Measurements from ENCODE around the gene HPS5. TPM values are rescaled to one million over a fixed set of nuclear protein-coding genes. Genes with fewer than 3 reads are reported as not detected.
"Not testable (repeated sequence)": the region's sequence is repeated elsewhere in the genome, so short reads cannot be mapped to it uniquely, and the experiment has no call there.

HPS5 gene
- total and polyA plus RNA-seq, 9 donors = 10.0 to 19.2 (median 11.6) TPM

DNA sequence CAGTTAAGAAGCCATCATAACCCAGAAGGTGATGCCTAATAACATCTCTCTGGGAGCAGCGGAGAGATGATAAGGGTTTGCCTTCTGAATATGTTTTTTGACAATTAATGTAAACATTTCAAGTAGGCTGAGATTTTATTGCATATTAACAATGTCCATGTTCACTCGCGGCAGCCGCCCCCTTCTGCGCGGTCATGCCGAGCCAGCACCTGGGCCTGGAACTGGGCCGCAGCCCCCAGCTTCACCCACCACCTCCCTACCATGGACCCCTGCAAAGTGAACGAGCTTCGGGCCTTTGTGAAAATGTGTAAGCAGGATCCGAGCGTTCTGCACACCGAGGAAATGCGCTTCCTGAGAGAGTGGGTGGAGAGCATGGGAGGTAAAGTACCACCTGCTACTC, 60.2 kb downstream of the HPS5 start:
- no peaks in the 10 kb centered on the region for H3K4me1 ChIP-seq (ENCODE audit: control insufficient read depth, insufficient read depth, low read length)

DNA sequence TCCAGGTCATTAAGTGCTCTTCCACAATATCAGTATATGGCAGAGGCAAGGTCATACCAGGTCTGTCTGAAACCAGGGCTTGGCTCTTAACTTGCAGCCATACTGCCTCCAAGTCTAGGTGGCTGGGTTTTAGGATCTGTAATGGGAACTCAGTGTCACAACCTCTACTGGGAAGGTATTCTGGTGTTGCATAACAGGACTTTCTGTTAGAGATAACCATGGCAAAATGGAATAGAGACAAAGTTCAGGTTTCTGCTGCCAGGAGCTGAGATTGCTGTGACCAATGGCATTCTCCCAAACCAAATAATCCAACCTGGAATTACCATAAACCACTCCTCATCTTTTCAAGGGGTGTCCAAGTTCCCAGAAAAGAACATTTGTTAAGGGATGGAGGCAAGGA, 62.7 kb downstream of the HPS5 start:
- no peak for DNase-seq

More for the DNA sequence above, 60.2 kb downstream of the HPS5 start:
- Histone ChIP-seq H3K36me3 (ENCODE audit: control insufficient read depth, insufficient read depth, low read length) (no peaks in the 10 kb centered on the region), H3K4me3 (ENCODE audit: low read length) (no peak overlapping the region), H3K9me3 (replicated peaks; ENCODE audit: control insufficient read depth, low read depth, low read length) (no peaks in the 10 kb centered on the region), H3K27me3 (ENCODE audit: control insufficient read depth, insufficient read depth, low read length) (no peaks in the 10 kb centered on the region), H3K27ac (ENCODE audit: low read length) (no peak overlapping the region)
- WGBS (ENCODE audit: insufficient coverage) = 80% methylated on average over 4 of the region's 14 CpGs
- DNase-seq = no peak

DNA sequence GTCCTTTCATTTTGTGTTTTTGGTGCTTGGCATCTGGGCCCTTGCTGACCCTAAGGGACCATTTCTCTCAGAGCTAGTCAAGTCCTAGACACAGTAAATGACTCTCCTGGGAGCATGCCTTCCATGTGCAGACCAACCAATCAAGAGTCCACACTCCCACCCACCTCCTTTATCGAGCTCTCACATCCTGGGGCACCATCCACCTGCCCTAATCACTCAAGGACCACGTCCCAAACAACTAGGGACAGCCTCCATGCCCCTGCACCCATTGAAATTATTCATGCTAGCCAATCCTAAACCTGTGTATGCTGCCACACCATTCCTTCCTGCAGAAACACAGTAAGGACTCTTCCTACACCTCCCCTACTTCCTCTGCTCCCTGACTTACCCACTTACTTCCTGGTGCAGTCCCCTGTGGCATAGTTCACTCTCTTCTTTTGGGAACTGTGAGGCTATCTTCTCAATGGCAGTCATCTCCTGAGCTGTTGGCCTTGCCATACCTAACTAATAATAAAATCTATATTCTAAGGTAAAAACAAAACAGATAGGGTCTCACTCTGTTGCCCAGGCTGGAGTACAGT, 67.1 kb downstream of the HPS5 start:
- Histone ChIP-seq H3K4me1 (ENCODE audit: control insufficient read depth, insufficient read depth, low read length) (no peaks in the 10 kb centered on the region), H3K27me3 (ENCODE audit: control insufficient read depth, insufficient read depth, low read length) (no peaks in the 10 kb centered on the region), H3K4me3 (ENCODE audit: low read length) (no peak overlapping the region), H3K27ac (ENCODE audit: low read length) (no peak overlapping the region), H3K36me3 (ENCODE audit: control insufficient read depth, insufficient read depth, low read length) (no peaks in the 10 kb centered on the region), H3K9me3 (replicated peaks; ENCODE audit: control insufficient read depth, low read depth, low read length) (no peaks in the 10 kb centered on the region)
- WGBS (ENCODE audit: insufficient coverage) = 47% methylated on average over 2 of the region's 2 CpGs
- DNase-seq = no peak

More for the DNA sequence above, 62.7 kb downstream of the HPS5 start:
- Histone ChIP-seq H3K27me3 (ENCODE audit: control insufficient read depth, insufficient read depth, low read length) (no peaks in the 10 kb centered on the region), H3K36me3 (ENCODE audit: control insufficient read depth, insufficient read depth, low read length) (no peaks in the 10 kb centered on the region), H3K27ac (ENCODE audit: low read length) (no peak overlapping the region), H3K4me1 (ENCODE audit: control insufficient read depth, insufficient read depth, low read length) (no peaks in the 10 kb centered on the region), H3K4me3 (ENCODE audit: low read length) (no peak overlapping the region), H3K9me3 (replicated peaks; ENCODE audit: control insufficient read depth, low read depth, low read length) (no peaks in the 10 kb centered on the region)

DNA sequence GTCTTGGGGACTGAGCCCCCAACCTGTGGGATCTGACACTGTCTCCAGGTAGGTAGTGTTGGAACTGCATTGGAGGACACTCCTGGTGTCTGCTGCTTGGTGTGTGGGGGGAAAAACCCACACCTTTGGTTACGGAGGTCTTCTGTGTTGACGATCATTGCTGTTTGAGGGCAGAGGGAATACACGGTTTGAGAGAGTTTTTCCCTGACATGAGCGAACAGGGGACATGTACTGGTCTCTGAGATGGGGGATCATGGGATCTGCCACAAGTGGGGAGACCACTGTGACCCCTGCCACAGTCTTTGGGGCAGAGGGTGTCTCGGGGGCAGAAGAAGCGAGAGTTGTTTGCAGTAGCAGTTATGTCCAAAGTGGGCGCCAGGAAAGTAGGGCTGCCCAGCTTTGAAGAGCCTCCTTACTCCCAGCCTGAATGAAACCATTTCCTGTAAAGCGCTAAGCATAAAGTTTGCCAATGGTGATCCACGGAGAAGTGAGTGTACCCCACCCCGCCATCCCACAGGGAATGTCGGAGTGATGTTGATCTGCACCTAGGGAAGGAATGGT, 68.1 kb downstream of the HPS5 start:
- Histone ChIP-seq H3K9me3 (replicated peaks; ENCODE audit: control insufficient read depth, low read depth, low read length) (no peaks in the 10 kb centered on the region), H3K27ac (ENCODE audit: low read length) (no peak overlapping the region), H3K36me3 (ENCODE audit: control insufficient read depth, insufficient read depth, low read length) (no peaks in the 10 kb centered on the region), H3K27me3 (ENCODE audit: control insufficient read depth, insufficient read depth, low read length) (no peaks in the 10 kb centered on the region), H3K4me3 (ENCODE audit: low read length) (no peak overlapping the region), H3K4me1 (ENCODE audit: control insufficient read depth, insufficient read depth, low read length) (no peaks in the 10 kb centered on the region)
- WGBS (ENCODE audit: insufficient coverage) = 73% methylated on average over 8 of the region's 11 CpGs
- no peak for DNase-seq

DNA sequence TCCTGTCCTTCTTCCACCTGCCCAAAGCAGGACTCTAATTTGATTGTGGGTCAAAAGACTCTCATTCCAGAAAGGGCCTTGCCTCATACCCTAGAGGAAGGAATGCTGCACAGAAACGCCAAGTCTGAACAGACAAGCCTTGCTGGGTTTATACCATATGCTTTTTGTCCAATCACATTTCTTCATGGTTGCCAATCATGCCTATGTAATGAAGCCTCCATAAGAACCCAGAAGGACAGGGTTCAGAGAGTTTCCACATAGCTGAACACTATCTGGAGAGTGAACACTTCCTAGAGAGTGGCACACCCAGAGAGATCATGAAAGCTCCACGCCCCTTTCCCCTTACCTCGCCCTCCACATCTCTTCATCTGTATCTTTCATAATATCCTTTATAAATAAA, 68.7 kb downstream of the HPS5 start:
- Histone ChIP-seq H3K36me3 (ENCODE audit: control insufficient read depth, insufficient read depth, low read length) (no peaks in the 10 kb centered on the region), H3K9me3 (replicated peaks; ENCODE audit: control insufficient read depth, low read depth, low read length) (no peaks in the 10 kb centered on the region), H3K4me1 (ENCODE audit: control insufficient read depth, insufficient read depth, low read length) (no peaks in the 10 kb centered on the region), H3K27me3 (ENCODE audit: control insufficient read depth, insufficient read depth, low read length) (peaks cover 3% of the 10 kb centered on the region), H3K4me3 (ENCODE audit: low read length) (no peak overlapping the region), H3K27ac (ENCODE audit: low read length) (no peak overlapping the region)
- WGBS (ENCODE audit: insufficient coverage) = no CpG with 5 or more reads among the region's 3 CpGs
- DNase-seq = no peak

DNA sequence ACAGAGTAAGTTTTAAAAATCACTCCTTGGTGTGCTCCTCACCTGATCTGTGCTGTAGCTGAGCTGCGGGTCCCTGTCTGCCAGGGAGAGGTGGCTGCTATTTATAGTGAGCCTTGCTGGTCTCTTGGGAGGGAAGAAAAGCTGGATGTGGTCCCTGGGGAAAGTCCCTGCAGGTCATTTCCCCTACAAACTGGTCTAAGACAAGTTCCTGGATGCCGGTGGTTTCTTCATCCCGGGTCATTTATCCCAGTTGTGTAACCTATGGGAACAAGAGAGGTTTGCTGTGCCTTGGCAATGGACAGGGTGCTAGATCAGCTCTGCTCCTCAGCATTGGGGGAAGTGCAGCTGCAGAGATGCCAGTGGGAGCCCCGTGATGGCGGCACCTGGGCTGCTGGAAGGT, 73.4 kb downstream of the HPS5 start, which contains the start of gene SAA2:
TSS of gene SAA2 (minus strand) at position 108 of the 400 bp plus-strand sequence. CDS start 657 bp downstream, outside the sequence.
- H3K27ac ChIP-seq (ENCODE audit: low read length) = no peak within 1 kb of the TSS

DNA sequence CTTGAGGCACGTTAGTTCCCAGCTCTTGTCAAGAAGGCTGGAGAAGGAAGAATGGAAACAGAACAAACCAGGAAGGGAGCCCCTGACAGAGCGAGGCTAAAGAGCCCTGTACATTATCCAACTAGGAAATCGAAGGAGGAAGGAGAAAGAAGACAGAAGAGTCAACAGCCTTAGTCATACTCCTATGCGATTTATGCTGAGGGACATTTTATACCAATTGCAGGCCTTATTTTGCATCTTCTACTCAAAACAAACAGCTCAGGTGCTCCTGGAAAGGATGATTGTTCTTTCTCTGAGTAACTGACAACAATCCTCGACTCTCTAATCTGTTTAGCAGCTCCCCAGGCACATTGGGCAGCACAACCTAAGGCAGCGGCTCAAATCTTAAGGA, 74.8 kb downstream of the HPS5 start:
- DNase-seq; H3K27ac ChIP-seq (ENCODE audit: low read length); H3K9me3 ChIP-seq (replicated peaks; ENCODE audit: control insufficient read depth, low read depth, low read length); H3K27me3 ChIP-seq (ENCODE audit: control insufficient read depth, insufficient read depth, low read length); H3K4me1 ChIP-seq (ENCODE audit: control insufficient read depth, insufficient read depth, low read length); H3K36me3 ChIP-seq (ENCODE audit: control insufficient read depth, insufficient read depth, low read length); H3K4me3 ChIP-seq (ENCODE audit: low read length): not testable (repeated sequence)
- WGBS (ENCODE audit: insufficient coverage) = no CpG with 5 or more reads among the region's 6 CpGs

More for the DNA sequence above, 73.4 kb downstream of the HPS5 start, which contains the start of gene SAA2:
- Histone ChIP-seq H3K4me1 (ENCODE audit: control insufficient read depth, insufficient read depth, low read length) (no peaks in the 10 kb centered on the region), H3K9me3 (replicated peaks; ENCODE audit: control insufficient read depth, low read depth, low read length) (no peaks in the 10 kb centered on the region), H3K36me3 (ENCODE audit: control insufficient read depth, insufficient read depth, low read length) (no peaks in the 10 kb centered on the region), H3K27me3 (ENCODE audit: control insufficient read depth, insufficient read depth, low read length) (peaks cover 3% of the 10 kb centered on the region), H3K4me3 (ENCODE audit: low read length) (no peak within 1 kb of the TSS)
- 60% methylated on average over 1 of the region's 5 CpGs for WGBS (ENCODE audit: insufficient coverage)
- DNase-seq = no peak

DNA sequence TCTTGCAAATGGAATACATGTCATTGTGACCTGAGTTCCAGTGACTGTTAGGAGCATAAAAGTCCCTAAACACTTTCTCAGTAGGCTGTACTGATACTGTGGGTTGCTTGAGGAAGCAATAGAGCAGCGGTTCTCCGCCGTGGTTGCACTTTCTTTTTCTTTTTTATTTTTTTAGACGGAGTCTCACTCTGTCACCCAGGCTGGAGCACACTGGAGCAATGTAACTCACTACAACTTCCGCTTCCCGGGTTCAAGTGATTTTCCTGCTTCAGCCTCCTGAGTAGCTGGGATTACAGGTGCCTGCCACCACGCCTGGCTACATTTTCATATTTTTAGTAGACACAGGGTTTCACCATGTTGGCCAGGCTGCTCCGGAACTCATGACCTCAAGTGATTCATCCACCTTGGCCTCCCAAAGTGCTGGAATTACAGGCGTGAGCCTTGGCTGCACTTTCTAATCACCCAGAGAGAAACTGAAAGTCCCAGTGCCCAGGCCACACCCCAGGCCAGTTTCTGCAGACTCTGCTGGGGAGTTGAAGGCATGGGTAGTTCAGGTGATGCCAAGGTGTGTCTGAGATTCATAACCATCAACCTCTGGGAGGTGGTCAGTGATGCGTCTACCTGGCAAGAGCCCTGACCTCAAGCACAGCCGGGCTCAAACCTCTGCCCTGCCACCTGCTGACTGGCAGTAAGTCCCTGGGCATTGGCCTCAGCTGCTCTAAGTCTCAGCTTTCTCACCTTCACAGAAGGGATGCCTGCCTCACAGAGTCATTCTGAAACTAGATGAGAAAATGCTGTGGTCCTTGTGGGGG, 75.4 kb downstream of the HPS5 start:
- not testable (repeated sequence) for DNase-seq; H3K9me3 ChIP-seq (replicated peaks; ENCODE audit: control insufficient read depth, low read depth, low read length); H3K27ac ChIP-seq (ENCODE audit: low read length); H3K27me3 ChIP-seq (ENCODE audit: control insufficient read depth, insufficient read depth, low read length); H3K4me1 ChIP-seq (ENCODE audit: control insufficient read depth, insufficient read depth, low read length); H3K36me3 ChIP-seq (ENCODE audit: control insufficient read depth, insufficient read depth, low read length); H3K4me3 ChIP-seq (ENCODE audit: low read length)
- 81% methylated on average over 6 of the region's 11 CpGs for WGBS (ENCODE audit: insufficient coverage)

DNA sequence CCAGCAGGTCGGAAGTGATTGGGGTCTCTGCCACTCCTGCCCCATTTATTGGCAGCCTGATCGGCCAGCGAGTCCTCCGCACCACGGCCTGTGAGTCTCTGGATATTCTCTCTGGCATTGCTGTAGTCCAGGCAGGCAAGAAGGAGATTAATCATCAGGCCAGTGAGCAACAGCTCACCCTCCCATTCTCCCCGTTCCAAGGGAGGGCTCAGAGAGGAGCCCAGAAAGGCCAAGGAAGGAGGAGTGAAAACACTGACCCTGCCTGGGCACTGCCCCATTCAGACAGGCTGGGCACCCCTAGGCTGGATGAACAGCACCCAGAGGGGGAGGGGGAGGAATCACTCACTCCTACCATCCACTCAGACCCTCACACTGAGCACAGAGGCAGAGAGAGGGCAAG, 76.5 kb downstream of the HPS5 start:
- Histone ChIP-seq H3K27ac (ENCODE audit: low read length) (no peak overlapping the region), H3K4me1 (ENCODE audit: control insufficient read depth, insufficient read depth, low read length) (no peaks in the 10 kb centered on the region), H3K27me3 (ENCODE audit: control insufficient read depth, insufficient read depth, low read length) (peaks cover 3% of the 10 kb centered on the region), H3K36me3 (ENCODE audit: control insufficient read depth, insufficient read depth, low read length) (no peaks in the 10 kb centered on the region), H3K4me3 (ENCODE audit: low read length) (no peak overlapping the region), H3K9me3 (replicated peaks; ENCODE audit: control insufficient read depth, low read depth, low read length) (no peaks in the 10 kb centered on the region)
- WGBS (ENCODE audit: insufficient coverage) = 83% methylated on average over 5 of the region's 6 CpGs
- no peak for DNase-seq

DNA sequence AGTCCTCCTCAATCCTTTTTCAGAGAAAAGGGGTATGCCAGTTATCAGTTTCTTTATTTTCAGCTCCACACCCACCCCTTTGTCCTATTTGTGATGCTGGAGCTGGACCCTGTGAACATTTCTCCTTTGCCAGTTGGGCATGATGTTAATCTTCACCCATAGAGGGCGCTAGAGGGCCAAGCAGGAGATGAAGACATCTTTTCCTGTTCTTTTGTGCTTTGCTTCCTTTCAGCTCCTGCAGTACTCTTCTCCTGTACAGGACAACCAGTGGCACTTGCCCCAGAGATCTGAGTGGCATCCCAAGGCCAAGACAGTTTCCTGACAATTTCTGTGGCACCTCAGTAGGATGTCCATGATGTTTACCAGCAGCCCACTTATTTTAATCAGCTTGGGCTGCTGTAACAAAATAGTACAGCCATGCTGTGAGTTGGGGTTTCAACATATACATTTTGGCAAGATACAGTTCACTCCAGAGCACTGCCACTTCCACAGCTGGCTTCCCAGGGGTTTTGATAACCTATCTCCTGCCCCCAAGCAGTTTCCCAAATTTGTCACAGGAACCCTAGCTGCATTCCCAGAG, 78.1 kb downstream of the HPS5 start:
- H3K27ac ChIP-seq (ENCODE audit: low read length) = no peak overlapping the region
- peak; percentile 38 for DNase-seq
- H3K27me3 ChIP-seq (ENCODE audit: control insufficient read depth, insufficient read depth, low read length) = peaks cover 3% of the 10 kb centered on the region
- H3K4me1 ChIP-seq (ENCODE audit: control insufficient read depth, insufficient read depth, low read length) = no peaks in the 10 kb centered on the region
- H3K36me3 ChIP-seq (ENCODE audit: control insufficient read depth, insufficient read depth, low read length) = no peaks in the 10 kb centered on the region
- H3K4me3 ChIP-seq (ENCODE audit: low read length) = no peak overlapping the region
- 0% methylated on average over 1 of the region's 1 CpG for WGBS (ENCODE audit: insufficient coverage)
- H3K9me3 ChIP-seq (replicated peaks; ENCODE audit: control insufficient read depth, low read depth, low read length) = no peaks in the 10 kb centered on the region

All from muscle of leg (tissue), 11 donors.